Measurements from ENCODE around the gene CCDC27.

Gene CCDC27

DNA sequence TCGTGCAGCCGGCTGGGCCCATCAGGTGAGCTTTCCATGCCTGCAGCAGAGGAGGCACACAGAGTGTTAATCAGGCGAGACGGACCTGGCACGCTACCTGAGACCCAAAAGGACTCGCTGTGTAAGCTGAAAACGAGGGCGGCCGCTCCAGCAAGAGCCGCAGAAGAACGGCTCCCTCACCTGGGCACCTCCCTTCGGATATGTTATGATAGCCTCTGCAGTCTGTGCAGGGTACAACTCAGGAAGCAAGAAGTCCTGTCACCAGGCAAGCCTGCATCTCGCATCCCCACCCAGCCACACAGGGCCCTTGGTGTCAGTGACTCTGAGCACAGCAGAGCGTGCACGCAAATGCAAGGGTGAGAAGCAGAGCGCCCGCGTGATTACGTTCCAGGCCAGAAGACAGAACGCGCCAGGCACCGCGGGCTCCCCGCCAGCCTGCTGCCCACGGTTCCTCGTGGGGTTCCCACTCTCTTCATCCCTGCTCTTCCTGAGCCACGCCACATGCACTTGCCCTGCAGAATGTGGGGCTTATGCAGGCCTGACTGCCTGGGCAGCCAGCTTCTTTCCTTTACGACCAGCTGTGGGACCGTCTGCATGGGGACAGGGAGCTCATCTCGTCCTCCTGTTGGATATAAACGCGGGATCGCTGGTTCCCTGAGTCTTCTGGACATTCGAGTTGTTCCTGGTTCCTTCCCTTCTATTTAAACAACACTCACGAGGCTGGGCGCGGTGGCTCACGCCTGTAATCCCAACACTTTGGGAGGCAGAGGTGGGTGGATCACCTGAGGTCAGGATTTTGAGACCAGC is 64.3 kb downstream of the CCDC27 start:
- POLR2A ChIA-PET, result no interaction called here
- no peak for TF ChIP-seq FOXA1 (IDR thresholded peaks at IDR 0.05)
- TF ChIP-seq, protein P1, sequence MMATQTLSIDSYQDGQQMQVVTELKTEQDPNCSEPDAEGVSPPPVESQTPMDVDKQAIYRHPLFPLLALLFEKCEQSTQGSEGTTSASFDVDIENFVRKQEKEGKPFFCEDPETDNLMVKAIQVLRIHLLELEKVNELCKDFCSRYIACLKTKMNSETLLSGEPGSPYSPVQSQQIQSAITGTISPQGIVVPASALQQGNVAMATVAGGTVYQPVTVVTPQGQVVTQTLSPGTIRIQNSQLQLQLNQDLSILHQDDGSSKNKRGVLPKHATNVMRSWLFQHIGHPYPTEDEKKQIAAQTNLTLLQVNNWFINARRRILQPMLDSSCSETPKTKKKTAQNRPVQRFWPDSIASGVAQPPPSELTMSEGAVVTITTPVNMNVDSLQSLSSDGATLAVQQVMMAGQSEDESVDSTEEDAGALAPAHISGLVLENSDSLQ (IDR thresholded peaks at IDR 0.05), result no peak
- no peak for TF ChIP-seq ELF4 (IDR thresholded peaks at IDR 0.05)
- no peak for TF ChIP-seq L3MBTL2 (conservative IDR thresholded peaks at IDR 0.05)
- no peak for TF ChIP-seq ARNT (IDR thresholded peaks at IDR 0.05)
- no peak for TF ChIP-seq CTBP1 (IDR thresholded peaks at IDR 0.05; ENCODE audit: borderline replicate concordance)
- no peak for TF ChIP-seq LEF1 (IDR thresholded peaks at IDR 0.05; ENCODE audit: borderline replicate concordance)
- no peak for TF ChIP-seq SP1 (IDR thresholded peaks at IDR 0.05)
- no peak for TF ChIP-seq FOXM1 (IDR thresholded peaks at IDR 0.05; ENCODE audit: borderline replicate concordance)
- no peak for TF ChIP-seq SUZ12 (IDR thresholded peaks at IDR 0.05)
- no peak for TF ChIP-seq HDGF (IDR thresholded peaks at IDR 0.05; ENCODE audit: borderline replicate concordance)
- TF ChIP-seq FOXK2 (IDR thresholded peaks at IDR 0.05), result no peak
- DNase-seq (ENCODE audit: extremely low spot score), result no peak
- CTCF ChIA-PET, result no interaction called here

DNA sequence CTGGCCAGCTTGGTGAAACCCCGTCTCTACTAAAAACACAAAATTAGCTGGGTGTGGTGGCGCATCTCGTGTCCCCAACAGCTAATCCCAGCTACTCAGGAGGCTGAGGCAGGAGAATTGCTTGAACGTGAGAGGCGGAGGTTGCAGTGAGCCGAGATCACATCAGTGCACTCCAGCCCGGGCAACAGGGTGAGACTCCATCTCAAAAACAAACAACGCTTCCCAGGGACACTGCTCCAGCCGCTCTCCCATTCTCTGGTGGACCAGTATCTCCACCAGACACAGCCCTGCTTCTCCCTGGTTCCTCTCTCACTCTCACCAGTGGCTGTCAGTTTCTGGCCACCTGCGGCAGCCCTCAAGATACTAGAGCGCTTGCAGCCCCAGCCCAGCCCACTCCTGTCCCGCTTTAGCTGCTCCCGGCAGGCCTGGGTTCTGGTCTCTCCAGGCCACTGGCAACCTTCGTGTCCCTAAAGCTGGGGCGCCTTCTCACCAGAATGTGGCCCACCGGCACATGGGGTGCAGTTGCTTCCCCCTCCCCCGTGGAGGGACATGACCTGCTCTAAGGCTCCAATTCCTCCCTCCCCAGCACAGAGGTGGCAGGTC is 65.0 kb downstream of the CCDC27 start:
- ChIA-PET CTCF (no interaction called here), POLR2A (no interaction called here)
- no peak for TF ChIP-seq SUZ12 (IDR thresholded peaks at IDR 0.05)
- TF ChIP-seq, protein P1 (IDR thresholded peaks at IDR 0.05), result no peak
- TF ChIP-seq FOXK2 (IDR thresholded peaks at IDR 0.05), result no peak
- no peak for TF ChIP-seq FOXM1 (IDR thresholded peaks at IDR 0.05; ENCODE audit: borderline replicate concordance)
- no peak for TF ChIP-seq FOXA1 (IDR thresholded peaks at IDR 0.05)
- TF ChIP-seq ELF4 (IDR thresholded peaks at IDR 0.05), result no peak
- TF ChIP-seq CTBP1 (IDR thresholded peaks at IDR 0.05; ENCODE audit: borderline replicate concordance), result no peak
- no peak for TF ChIP-seq SP1 (IDR thresholded peaks at IDR 0.05)
- TF ChIP-seq L3MBTL2 (conservative IDR thresholded peaks at IDR 0.05), result no peak
- TF ChIP-seq BHLHE40 (IDR thresholded peaks at IDR 0.05; ENCODE audit: borderline replicate concordance), result no peak
- no peak for TF ChIP-seq LEF1 (IDR thresholded peaks at IDR 0.05; ENCODE audit: borderline replicate concordance)
- no peak for DNase-seq (ENCODE audit: extremely low spot score)

DNA sequence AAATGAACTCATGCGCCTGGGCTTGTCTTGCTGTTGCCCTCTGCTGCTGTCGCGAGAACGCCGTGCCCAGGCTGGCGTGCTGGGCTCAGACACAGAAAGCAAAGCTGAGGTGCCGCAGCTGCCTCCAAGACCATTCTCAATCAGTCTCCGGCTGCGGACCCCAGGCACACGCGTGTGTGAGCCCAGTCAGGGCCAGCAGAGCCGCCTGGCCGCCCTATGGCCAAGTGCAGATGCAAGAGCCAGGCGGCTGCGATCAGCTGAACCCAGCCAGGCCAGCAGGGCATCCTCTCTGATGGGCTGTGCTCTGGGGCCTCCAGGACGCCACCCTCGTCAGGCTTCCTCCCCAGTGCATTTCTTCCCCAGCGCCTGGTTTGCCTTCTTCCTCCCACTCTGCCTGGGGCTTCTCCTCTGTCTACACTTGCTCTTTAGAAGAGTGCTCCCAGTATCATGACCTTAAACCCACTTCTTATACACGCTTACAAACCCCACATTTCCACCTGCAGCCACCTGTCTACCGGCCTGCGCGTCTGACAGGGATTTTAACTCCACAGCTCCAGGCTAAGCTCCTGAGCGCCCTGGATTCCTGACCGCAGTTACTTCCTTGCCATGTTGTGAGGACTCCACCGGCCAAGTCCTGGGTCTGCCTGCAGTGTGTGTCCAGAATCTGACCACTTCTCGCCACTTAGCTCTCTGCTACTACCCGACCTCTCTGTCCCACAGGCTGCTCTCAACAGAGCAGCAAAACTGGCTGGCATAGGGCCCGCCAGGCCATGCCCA is 65.8 kb downstream of the CCDC27 start:
- no peak for TF ChIP-seq SUZ12 (IDR thresholded peaks at IDR 0.05)
- TF ChIP-seq HDGF (IDR thresholded peaks at IDR 0.05; ENCODE audit: borderline replicate concordance), result no peak
- DNase-seq (ENCODE audit: extremely low spot score), result no peak
- ChIA-PET POLR2A (no interaction called here), CTCF (no interaction called here)

DNA sequence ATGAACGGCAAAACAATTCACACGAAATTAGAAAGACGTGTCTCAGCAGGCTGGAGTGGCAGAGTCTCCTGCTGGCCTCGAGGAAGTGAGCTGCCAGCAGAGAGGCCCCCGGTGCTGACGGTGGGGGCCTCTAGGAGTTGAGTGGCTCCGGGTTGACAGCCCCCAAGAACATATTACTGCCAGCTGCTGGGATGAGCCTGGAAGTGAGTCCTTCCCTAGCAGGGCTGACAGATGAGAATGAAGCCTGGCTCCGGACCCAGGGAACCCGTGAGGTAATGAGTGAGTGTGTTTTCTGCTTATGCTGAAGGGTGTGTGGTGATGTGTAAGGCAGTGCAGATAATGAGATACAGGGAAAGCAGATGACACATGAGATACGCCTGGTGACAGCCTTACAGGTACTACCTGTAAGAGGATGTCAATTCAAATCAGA is 67.5 kb downstream of the CCDC27 start:
- DNase-seq (ENCODE audit: extremely low spot score), result no peak
- POLR2A ChIA-PET, result no interaction called here
- TF ChIP-seq TARDBP (IDR thresholded peaks at IDR 0.05), result no peak
- CTCF ChIA-PET, result no interaction called here

DNA sequence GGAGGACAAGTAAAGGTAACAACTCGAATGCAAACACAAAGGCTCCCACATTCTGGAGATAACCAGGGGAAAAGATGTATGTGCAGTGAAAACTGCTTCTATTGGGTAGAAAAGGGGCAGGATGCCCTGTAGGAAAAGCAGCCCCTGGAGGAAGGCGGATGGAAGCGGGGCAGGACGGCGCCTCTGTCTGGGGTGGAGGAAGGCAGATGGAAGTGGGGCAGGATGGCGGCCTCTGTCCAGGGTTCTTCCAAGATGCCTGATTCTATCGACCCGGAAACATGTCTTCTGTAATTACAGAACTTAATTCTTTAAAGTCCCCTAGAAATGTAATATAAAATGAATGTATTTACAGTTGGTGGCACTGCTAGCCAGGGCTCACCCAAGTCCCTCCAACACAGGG is 68.1 kb downstream of the CCDC27 start:
- ChIA-PET POLR2A (no interaction called here), CTCF (no interaction called here)
- no peak for DNase-seq (ENCODE audit: extremely low spot score)
- TF ChIP-seq TARDBP (IDR thresholded peaks at IDR 0.05) (no peak), LEF1 (IDR thresholded peaks at IDR 0.05; ENCODE audit: borderline replicate concordance) (no peak), NFRKB (IDR thresholded peaks at IDR 0.05) (no peak)

DNA sequence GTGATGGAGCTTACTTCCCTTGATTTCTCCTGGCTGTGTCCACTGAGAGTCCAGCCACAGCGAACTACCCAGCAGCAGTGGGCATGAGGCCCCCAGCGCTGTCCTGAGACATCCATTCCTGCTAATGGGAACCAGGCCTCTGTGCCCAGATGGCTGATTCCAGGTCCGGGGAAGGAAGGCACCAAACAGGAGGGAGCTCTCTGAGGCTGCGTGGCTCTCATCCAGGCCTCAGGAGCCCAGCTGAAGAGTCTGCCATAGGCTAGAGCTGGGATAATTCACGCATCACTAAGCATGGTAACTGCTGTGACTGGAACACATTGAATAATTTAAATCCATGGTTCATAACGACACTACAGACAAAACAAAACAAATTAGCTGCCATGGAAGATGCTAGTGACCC is 68.8 kb downstream of the CCDC27 start:
- POLR2A ChIA-PET, result interaction anchor here (1.5 kb wide), 1 partner anchor 25 kb away, joined by 3 read pairs; the partner anchor contains the start of gene LRRC47
- no peak for DNase-seq (ENCODE audit: extremely low spot score)
- TF ChIP-seq ARNT (IDR thresholded peaks at IDR 0.05), result no peak
- TF ChIP-seq CTBP1 (IDR thresholded peaks at IDR 0.05; ENCODE audit: borderline replicate concordance), result no peak
- TF ChIP-seq, protein P1 (IDR thresholded peaks at IDR 0.05), result no peak
- TF ChIP-seq FOXM1 (IDR thresholded peaks at IDR 0.05; ENCODE audit: borderline replicate concordance), result no peak
- TF ChIP-seq ZNF384 (IDR thresholded peaks at IDR 0.05), result no peak
- no peak for TF ChIP-seq TARDBP (IDR thresholded peaks at IDR 0.05)
- TF ChIP-seq LEF1 (IDR thresholded peaks at IDR 0.05; ENCODE audit: borderline replicate concordance), result no peak
- no peak for TF ChIP-seq SP1 (IDR thresholded peaks at IDR 0.05)
- TF ChIP-seq FOXK2 (IDR thresholded peaks at IDR 0.05), result no peak
- TF ChIP-seq HDGF (IDR thresholded peaks at IDR 0.05; ENCODE audit: borderline replicate concordance), result no peak
- no peak for TF ChIP-seq ELF4 (IDR thresholded peaks at IDR 0.05)
- TF ChIP-seq SUZ12 (IDR thresholded peaks at IDR 0.05), result no peak
- TF ChIP-seq L3MBTL2 (conservative IDR thresholded peaks at IDR 0.05), result no peak
- CTCF ChIA-PET, result no interaction called here
